Measurements from ENCODE around the gene DDX31. TPM values are rescaled to one million over a fixed set of nuclear protein-coding genes. Genes with fewer than 3 reads are reported as not detected.

The DDX31 gene
- total RNA-seq, 4 donors from 2014 or later: 16.9 to 24.1 (median 18.6) TPM

DNA sequence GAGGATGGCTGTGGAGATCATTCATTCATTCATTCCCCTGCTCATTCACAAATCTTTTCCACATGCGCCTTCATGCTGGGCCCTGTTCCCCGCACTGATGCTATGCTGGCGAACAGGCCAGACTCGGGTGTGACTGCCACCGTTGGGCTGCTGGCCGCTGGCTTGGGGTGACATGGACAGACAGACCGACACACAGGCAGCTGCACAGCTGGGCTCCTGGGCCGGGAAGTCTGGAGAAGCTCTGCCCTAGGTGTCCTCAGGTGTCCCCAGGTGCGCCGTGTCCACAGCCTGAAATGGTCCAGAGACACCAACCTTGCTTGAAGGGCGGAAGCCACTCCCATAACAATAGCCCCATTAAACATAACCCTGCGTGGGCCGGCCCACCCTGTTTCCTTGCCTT, 122.3 kb downstream of the DDX31 start:
- intact Hi-C loops (cut with DNase I; ENCODE audit: low total_unique reads): no loop called here
- 86 to 93% methylated on average over 13 of the region's 13 CpGs for WGBS, 2 donors
- no peak for TF ChIP-seq POLR2A (IDR thresholded peaks at IDR 0.05)
- TF ChIP-seq, protein P1, sequence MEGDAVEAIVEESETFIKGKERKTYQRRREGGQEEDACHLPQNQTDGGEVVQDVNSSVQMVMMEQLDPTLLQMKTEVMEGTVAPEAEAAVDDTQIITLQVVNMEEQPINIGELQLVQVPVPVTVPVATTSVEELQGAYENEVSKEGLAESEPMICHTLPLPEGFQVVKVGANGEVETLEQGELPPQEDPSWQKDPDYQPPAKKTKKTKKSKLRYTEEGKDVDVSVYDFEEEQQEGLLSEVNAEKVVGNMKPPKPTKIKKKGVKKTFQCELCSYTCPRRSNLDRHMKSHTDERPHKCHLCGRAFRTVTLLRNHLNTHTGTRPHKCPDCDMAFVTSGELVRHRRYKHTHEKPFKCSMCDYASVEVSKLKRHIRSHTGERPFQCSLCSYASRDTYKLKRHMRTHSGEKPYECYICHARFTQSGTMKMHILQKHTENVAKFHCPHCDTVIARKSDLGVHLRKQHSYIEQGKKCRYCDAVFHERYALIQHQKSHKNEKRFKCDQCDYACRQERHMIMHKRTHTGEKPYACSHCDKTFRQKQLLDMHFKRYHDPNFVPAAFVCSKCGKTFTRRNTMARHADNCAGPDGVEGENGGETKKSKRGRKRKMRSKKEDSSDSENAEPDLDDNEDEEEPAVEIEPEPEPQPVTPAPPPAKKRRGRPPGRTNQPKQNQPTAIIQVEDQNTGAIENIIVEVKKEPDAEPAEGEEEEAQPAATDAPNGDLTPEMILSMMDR (IDR thresholded peaks at IDR 0.05): no peak
- no peak for DNase-seq (ENCODE audit: low spot score in 2 of 2)
- H3K4me3 ChIP-seq (ENCODE audit: low read depth, poor library complexity, severe bottlenecking): no peak overlapping the region

DNA sequence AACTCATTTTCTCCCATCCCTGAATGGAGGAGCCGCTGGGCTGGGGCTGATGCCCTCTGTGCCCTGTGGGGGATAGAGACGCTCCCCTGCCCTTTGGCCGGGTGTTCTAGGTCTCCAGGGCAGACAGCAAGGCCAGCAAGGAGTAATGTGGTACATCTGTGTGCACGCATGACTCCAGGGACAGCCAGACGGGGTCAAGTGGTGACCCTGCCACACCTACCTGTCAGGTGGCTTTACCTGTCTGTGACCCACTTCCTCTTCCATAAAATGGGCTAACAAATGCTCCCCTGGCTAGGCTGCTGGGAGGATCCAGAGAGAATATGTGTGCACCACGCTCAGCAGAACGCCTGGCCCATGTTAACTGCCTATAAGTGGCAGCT, 122.7 kb downstream of the DDX31 start:
- 60 to 74% methylated on average over 6 to 7 of the region's 7 CpGs for WGBS, 2 donors
- H3K4me3 ChIP-seq (ENCODE audit: low read depth, poor library complexity, severe bottlenecking): no peak overlapping the region
- DNase-seq (ENCODE audit: low spot score in 2 of 2): no peak
- intact Hi-C loops (cut with DNase I; ENCODE audit: low total_unique reads): no loop called here
- TF ChIP-seq, protein P1 (IDR thresholded peaks at IDR 0.05): no peak
- no peak for TF ChIP-seq POLR2A (IDR thresholded peaks at IDR 0.05)

DNA sequence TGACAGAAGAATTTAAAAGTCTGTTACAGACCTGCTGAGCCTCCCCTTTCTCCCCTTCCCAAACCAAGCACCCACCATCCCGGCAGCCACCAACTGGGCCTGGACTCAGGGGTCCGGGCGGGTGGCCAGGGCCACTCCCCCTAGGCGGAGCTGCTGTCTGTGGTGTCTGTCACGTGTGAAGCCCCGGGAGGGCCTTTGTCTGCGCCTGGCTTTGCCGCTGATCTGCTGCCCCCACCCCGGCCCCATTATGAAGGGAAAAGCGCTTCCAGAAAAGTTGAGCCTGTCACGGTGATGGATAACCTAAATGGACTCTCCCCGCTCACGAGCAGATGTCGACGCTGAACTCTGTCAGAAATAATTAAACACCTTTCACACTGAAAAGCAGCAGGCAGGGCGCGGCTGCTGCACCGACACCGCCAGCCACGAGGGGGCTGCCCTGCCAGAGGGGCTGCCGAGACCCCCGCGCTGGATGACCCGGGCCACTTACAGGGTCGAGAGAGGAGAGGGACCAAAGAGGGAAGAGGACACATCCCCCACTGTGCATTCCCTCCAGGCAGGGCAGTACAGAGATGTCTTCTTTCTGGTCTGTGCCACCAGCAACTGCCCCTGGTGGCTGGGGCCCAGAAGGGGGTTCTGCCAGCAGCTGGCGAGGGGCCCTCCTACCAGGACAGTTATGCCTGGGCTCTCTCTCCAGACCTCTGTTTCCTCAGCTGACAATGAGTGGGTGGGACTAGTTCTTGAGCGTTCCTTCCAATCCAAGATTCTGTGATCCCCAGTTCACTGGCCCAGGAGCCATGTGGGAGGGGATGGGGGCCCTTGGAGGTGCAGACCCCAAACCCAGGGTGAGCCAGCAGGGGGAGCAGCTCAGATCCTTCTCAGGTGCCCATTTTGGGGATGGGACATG, 123.4 kb downstream of the DDX31 start:
- no peak for DNase-seq (ENCODE audit: low spot score in 2 of 2)

DNA sequence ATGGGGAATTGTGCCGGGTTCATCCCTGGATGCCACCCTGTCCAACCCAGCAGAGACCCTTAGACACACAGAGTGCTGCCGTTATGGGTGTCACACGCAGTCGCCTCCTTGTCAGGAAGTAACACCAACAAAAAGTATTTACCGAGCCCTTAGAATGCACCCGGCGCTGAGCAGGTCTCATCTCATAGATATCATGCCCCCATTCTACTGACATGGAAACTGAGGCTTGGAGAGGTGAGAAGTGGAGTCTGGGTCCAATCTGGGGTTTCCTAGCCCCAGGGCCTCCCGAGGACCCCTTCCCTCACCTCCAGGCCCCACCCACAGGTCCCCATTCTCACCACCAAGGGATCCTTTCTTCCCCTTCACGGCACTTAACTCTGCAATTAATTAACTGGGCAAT, 124.2 kb downstream of the DDX31 start:
- H3K4me3 ChIP-seq (ENCODE audit: low read depth, poor library complexity, severe bottlenecking): no peak overlapping the region
- TF ChIP-seq, protein P1 (IDR thresholded peaks at IDR 0.05): no peak
- no peak for TF ChIP-seq POLR2A (IDR thresholded peaks at IDR 0.05)
- 75 to 76% methylated on average over 9 of the region's 9 CpGs for WGBS, 2 donors
- intact Hi-C loops (cut with DNase I; ENCODE audit: low total_unique reads): no loop called here
- DNase-seq (ENCODE audit: low spot score in 2 of 2): no peak

More for the DNA sequence above, 123.4 kb downstream of the DDX31 start:
- TF ChIP-seq, protein P1 (IDR thresholded peaks at IDR 0.05): no peak
- TF ChIP-seq POLR2A (IDR thresholded peaks at IDR 0.05): no peak
- 1 to 3% methylated on average over 18 to 24 of the region's 27 CpGs for WGBS, 2 donors
- intact Hi-C loops (cut with DNase I; ENCODE audit: low total_unique reads): no loop called here
- no peak overlapping the region for H3K4me3 ChIP-seq (ENCODE audit: low read depth, poor library complexity, severe bottlenecking)

DNA sequence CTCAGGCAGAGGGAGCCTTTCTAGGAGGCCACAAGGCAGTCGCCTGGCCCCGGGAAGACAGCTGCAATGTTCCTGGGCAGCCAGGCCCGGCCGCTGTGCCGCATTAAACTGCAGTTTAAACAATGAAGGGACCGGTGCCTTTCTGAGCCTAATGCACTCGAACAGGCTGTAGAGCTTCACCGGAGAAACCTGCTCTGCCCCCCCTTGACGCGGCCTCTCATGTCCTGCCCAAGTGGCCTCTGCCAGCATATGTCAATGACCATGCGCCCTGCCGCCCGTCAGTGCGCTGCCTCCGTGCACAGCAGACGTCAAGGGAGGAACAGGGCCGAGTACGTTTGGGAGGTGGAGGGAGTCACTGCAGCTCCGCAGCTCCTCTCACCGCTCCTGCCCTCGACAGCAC, 125.8 kb downstream of the DDX31 start:
- TF ChIP-seq, protein P1 (IDR thresholded peaks at IDR 0.05): no peak
- no peak for TF ChIP-seq POLR2A (IDR thresholded peaks at IDR 0.05)
- no peak overlapping the region for H3K4me3 ChIP-seq (ENCODE audit: low read depth, poor library complexity, severe bottlenecking)
- intact Hi-C loops (cut with DNase I; ENCODE audit: low total_unique reads): no loop called here
- WGBS, 2 donors: 68 to 70% methylated on average over 21 of the region's 21 CpGs
- no peak for DNase-seq (ENCODE audit: low spot score in 2 of 2)

Measured in lower leg skin (tissue), 4 donors.